HEK293 (cell line): Measurements from ENCODE around the gene DYNLT1.

Source experiments
- CTCF ChIA-PET: fragments of 350-600 bp; formaldehyde crosslinking; extraction: SDS; loops from one replicate; lab custom pipeline; 2021; ENCODE audit warnings: antibody characterized with exemption; lab: Yijun Ruan, JAX
- POLR2A ChIA-PET: fragments of 300-600 bp; formaldehyde crosslinking; extraction: SDS; loops from one replicate; lab custom pipeline; 2020; ENCODE audit warnings: antibody characterized with exemption, inconsistent platforms; lab: Yijun Ruan, JAX
- H3K27ac ChIP-seq: fragments of 200-500 bp; sonication (Bioruptor generic); 2 replicates; pipeline ENCODE4 v1.5.1; 2014; ENCODE audit warnings: low read depth, low read length, control low read depth, inconsistent platforms; ENCODE audit errors: extremely low read depth
- H3K36me3 ChIP-seq, 2 experiments: fragments of 200-500 bp in 1 of 2; sonication (Bioruptor generic) in 1 of 2; 1 replicate in 1 of 2; 2 replicates in 1 of 2; pipeline ENCODE4 v1.5.1; 2014 to 2017; ENCODE audit warnings: inconsistent platforms in 2 of 2, low read length in 2 of 2; ENCODE audit not compliant: control insufficient read depth in 2 of 2, insufficient read depth in 1 of 2
- H3K4me1 ChIP-seq: fragments of 200-500 bp; sonication (Bioruptor generic); 2 replicates; pipeline ENCODE4 v1.5.1; 2014; ENCODE audit warnings: mild to moderate bottlenecking, low read length, inconsistent platforms; ENCODE audit not compliant: control insufficient read depth, insufficient read depth
- H3K4me3 ChIP-seq: 2 replicates; pipeline ENCODE4 v1.5.1; 2011; ENCODE audit warnings: low read depth, mild to moderate bottlenecking, control low read depth, low read length, moderate library complexity
- H3K9me3 ChIP-seq: fragments of 200-500 bp; sonication (Bioruptor generic); 2 replicates; pipeline ENCODE4 v1.5.1; 2014; ENCODE audit warnings: low read depth, low read length, inconsistent platforms; ENCODE audit not compliant: control insufficient read depth, insufficient read depth
- EGR2 ChIP-seq: fragments of 450-650 bp; formaldehyde crosslinking; IDR thresholded peaks from 2 replicates; pipeline ENCODE4 v1.5.1; 2016; ENCODE audit warnings: low read depth, missing biosample characterization, missing genetic modification characterization
- INSM2 ChIP-seq: fragments of 450-650 bp; formaldehyde crosslinking; IDR thresholded peaks from 2 replicates; pipeline ENCODE4 v1.5.1; 2016; ENCODE audit warnings: missing biosample characterization, missing genetic modification characterization
- SALL2 ChIP-seq: fragments of 450-650 bp; formaldehyde crosslinking; IDR thresholded peaks from 2 replicates; pipeline ENCODE4 v1.5.0; 2017; ENCODE audit warnings: missing biosample characterization, mild to moderate bottlenecking, missing genetic modification characterization, borderline replicate concordance
- SCRT1 ChIP-seq: fragments of 450-650 bp; formaldehyde crosslinking; IDR thresholded peaks from 2 replicates; pipeline ENCODE4 v1.5.1; 2016; ENCODE audit warnings: missing biosample characterization, missing genetic modification characterization, borderline replicate concordance
- SP3 ChIP-seq: fragments of 450-650 bp; formaldehyde crosslinking; IDR thresholded peaks from 2 replicates; pipeline ENCODE4 v1.5.1; 2016; ENCODE audit warnings: missing biosample characterization, missing genetic modification characterization
- YY1 ChIP-seq: fragments of 450-650 bp; formaldehyde crosslinking; IDR thresholded peaks from 2 replicates; pipeline ENCODE4 v1.5.1; 2018; ENCODE audit warnings: missing biosample characterization, missing genetic modification characterization
- ZBTB8A ChIP-seq: fragments of 450-650 bp; formaldehyde crosslinking; IDR thresholded peaks from 2 replicates; pipeline ENCODE4 v1.5.1; 2016; ENCODE audit warnings: missing biosample characterization, missing genetic modification characterization
- ZNF121 ChIP-seq: fragments of 450-650 bp; formaldehyde crosslinking; IDR thresholded peaks from 2 replicates; pipeline ENCODE4 v1.5.1; 2016; ENCODE audit warnings: missing biosample characterization, missing genetic modification characterization
- ZNF18 ChIP-seq: fragments of 450-650 bp; formaldehyde crosslinking; IDR thresholded peaks from 2 replicates; pipeline ENCODE4 v1.5.1; 2016; ENCODE audit warnings: missing biosample characterization, missing genetic modification characterization
- ZNF2 ChIP-seq: fragments of 450-650 bp; formaldehyde crosslinking; IDR thresholded peaks from 2 replicates; pipeline ENCODE4 v1.5.1; 2016; ENCODE audit warnings: missing biosample characterization, missing genetic modification characterization
- ZNF48 ChIP-seq: fragments of 450-650 bp; formaldehyde crosslinking; IDR thresholded peaks from 2 replicates; pipeline ENCODE4 v1.5.1; 2016; ENCODE audit warnings: missing biosample characterization, missing genetic modification characterization
- ZNF548 ChIP-seq: fragments of 450-650 bp; formaldehyde crosslinking; IDR thresholded peaks from 2 replicates; pipeline ENCODE4 v1.5.1; 2016; ENCODE audit warnings: missing biosample characterization, missing genetic modification characterization
- ZNF560 ChIP-seq: fragments of 450-650 bp; formaldehyde crosslinking; IDR thresholded peaks from 2 replicates; pipeline ENCODE4 v1.5.1; 2017; ENCODE audit warnings: missing biosample characterization, missing genetic modification characterization, borderline replicate concordance
- ZNF561 ChIP-seq: fragments of 450-650 bp; IDR thresholded peaks from 2 replicates; pipeline ENCODE4 v1.5.1; 2018; ENCODE audit warnings: missing biosample characterization, missing genetic modification characterization, borderline replicate concordance
- ZNF623 ChIP-seq: fragments of 450-650 bp; formaldehyde crosslinking; IDR thresholded peaks from 2 replicates; pipeline ENCODE4 v1.5.1; 2016; ENCODE audit warnings: missing biosample characterization, missing genetic modification characterization
- ZNF660 ChIP-seq: fragments of 450-650 bp; IDR thresholded peaks from 2 replicates; pipeline ENCODE4 v1.5.1; 2018; ENCODE audit warnings: missing biosample characterization, mild to moderate bottlenecking, missing genetic modification characterization
- ZNF707 ChIP-seq: fragments of 450-650 bp; formaldehyde crosslinking; IDR thresholded peaks from 2 replicates; pipeline ENCODE4 v1.5.1; 2016; ENCODE audit warnings: missing biosample characterization, missing genetic modification characterization
- ZNF792 ChIP-seq: fragments of 450-650 bp; formaldehyde crosslinking; IDR thresholded peaks from 2 replicates; pipeline ENCODE4 v1.5.1; 2016; ENCODE audit warnings: missing biosample characterization, missing genetic modification characterization
- TF ChIP-seq, protein P1 (sequence below): fragments of 450-650 bp; formaldehyde crosslinking; IDR thresholded peaks from 2 replicates; pipeline ENCODE4 v1.5.1; 2016; ENCODE audit warnings: missing biosample characterization, missing genetic modification characterization
- TF ChIP-seq, protein P2 (sequence below): fragments of 450-650 bp; formaldehyde crosslinking; IDR thresholded peaks from 2 replicates; pipeline ENCODE4 v1.5.1; 2016; ENCODE audit warnings: missing biosample characterization, missing genetic modification characterization

Gene DYNLT1

GRCh38 chr6:158645064-158646022, 800 bp upstream of the DYNLT1 start (continued):
- no peak for TF ChIP-seq SP3 (tag by site-specific recombination)
- no peak for TF ChIP-seq ZNF121
- peak; percentile 1; the same call in 1 of the 2 replicates for TF ChIP-seq ZNF2 (tag by site-specific recombination)
- TF ChIP-seq SALL2 (tag by site-specific recombination): no peak
- TF ChIP-seq SCRT1 (tag by site-specific recombination): no peak
- no peak for TF ChIP-seq EGR2 (tag by site-specific recombination)
- 0 out of 2 replicates have a peak, but pooled peaks have one; percentile 13 for TF ChIP-seq ZNF660
- TF ChIP-seq YY1: no peak
- no peak for TF ChIP-seq ZNF560 (tag by site-specific recombination)
- TF ChIP-seq ZNF48 (tag by site-specific recombination): no peak
- no peak for TF ChIP-seq ZNF623 (tag by site-specific recombination)
- no peak for TF ChIP-seq ZNF548 (tag by site-specific recombination)
- no peak for TF ChIP-seq ZNF18 (tag by site-specific recombination)
- TF ChIP-seq, protein P1, sequence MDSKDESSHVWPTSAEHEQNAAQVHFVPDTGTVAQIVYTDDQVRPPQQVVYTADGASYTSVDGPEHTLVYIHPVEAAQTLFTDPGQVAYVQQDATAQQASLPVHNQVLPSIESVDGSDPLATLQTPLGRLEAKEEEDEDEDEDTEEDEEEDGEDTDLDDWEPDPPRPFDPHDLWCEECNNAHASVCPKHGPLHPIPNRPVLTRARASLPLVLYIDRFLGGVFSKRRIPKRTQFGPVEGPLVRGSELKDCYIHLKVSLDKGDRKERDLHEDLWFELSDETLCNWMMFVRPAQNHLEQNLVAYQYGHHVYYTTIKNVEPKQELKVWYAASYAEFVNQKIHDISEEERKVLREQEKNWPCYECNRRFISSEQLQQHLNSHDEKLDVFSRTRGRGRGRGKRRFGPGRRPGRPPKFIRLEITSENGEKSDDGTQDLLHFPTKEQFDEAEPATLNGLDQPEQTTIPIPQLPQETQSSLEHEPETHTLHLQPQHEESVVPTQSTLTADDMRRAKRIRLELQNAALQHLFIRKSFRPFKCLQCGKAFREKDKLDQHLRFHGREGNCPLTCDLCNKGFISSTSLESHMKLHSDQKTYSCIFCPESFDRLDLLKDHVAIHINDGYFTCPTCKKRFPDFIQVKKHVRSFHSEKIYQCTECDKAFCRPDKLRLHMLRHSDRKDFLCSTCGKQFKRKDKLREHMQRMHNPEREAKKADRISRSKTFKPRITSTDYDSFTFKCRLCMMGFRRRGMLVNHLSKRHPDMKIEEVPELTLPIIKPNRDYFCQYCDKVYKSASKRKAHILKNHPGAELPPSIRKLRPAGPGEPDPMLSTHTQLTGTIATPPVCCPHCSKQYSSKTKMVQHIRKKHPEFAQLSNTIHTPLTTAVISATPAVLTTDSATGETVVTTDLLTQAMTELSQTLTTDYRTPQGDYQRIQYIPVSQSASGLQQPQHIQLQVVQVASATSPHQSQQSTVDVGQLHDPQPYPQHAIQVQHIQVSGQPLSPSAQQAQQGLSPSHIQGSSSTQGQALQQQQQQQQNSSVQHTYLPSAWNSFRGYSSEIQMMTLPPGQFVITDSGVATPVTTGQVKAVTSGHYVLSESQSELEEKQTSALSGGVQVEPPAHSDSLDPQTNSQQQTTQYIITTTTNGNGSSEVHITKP: 0 out of 2 replicates have a peak, but pooled peaks have one; percentile 37
- peak; percentile 11; the same call in 1 of the 2 replicates for TF ChIP-seq ZNF561 (tag by site-specific recombination)
- no peak for TF ChIP-seq ZNF707 (tag by site-specific recombination)
- TF ChIP-seq, protein P2, sequence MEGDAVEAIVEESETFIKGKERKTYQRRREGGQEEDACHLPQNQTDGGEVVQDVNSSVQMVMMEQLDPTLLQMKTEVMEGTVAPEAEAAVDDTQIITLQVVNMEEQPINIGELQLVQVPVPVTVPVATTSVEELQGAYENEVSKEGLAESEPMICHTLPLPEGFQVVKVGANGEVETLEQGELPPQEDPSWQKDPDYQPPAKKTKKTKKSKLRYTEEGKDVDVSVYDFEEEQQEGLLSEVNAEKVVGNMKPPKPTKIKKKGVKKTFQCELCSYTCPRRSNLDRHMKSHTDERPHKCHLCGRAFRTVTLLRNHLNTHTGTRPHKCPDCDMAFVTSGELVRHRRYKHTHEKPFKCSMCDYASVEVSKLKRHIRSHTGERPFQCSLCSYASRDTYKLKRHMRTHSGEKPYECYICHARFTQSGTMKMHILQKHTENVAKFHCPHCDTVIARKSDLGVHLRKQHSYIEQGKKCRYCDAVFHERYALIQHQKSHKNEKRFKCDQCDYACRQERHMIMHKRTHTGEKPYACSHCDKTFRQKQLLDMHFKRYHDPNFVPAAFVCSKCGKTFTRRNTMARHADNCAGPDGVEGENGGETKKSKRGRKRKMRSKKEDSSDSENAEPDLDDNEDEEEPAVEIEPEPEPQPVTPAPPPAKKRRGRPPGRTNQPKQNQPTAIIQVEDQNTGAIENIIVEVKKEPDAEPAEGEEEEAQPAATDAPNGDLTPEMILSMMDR (tag by site-specific recombination): no peak
- TF ChIP-seq ZBTB8A: no peak

GRCh38 chr6:158643836-158644230, 710 bp downstream of the DYNLT1 start:
- TF ChIP-seq ZNF707 (tag by site-specific recombination): no peak
- TF ChIP-seq INSM2 (tag by site-specific recombination): no peak
- TF ChIP-seq ZNF792 (tag by site-specific recombination): no peak
- H3K36me3 ChIP-seq: peaks cover 0 to 19% of the 10 kb centered on the region in 2 experiments; a peak in 1 of 3 replicates
- peak overlapping the region; percentile 80 for H3K4me3 ChIP-seq
- peak overlapping the region; percentile 79; the same call in 1 of the 2 replicates for H3K27ac ChIP-seq
- ChIA-PET POLR2A (interaction anchor here (0.9 to 1.7 kb wide), 7 partner anchors 12 to 477 kb away, joined by 3 to 7 read pairs (median 5); partner anchors contain the start of gene RSPH3), CTCF (interaction anchor here (0.8 to 2.9 kb wide), 6 partner anchors 15 to 430 kb away, joined by 3 to 17 read pairs (median 8); no protein-coding TSS in a partner anchor)
- peaks cover 14% of the 10 kb centered on the region for H3K4me1 ChIP-seq
- no peaks in the 10 kb centered on the region for H3K9me3 ChIP-seq
